ENCODE measurements around the gene TM6SF1. TPM values are rescaled to one million over a fixed set of nuclear protein-coding genes. Genes with fewer than 3 reads are reported as not detected.

The TM6SF1 gene
- total and polyA plus RNA-seq, 9 donors, result 33.9 to 69.2 (median 53.3) TPM

GRCh38 chr15:83102346-83102745, 5.1 kb upstream of the TM6SF1 start:
- peaks cover 18% of the 10 kb centered on the region for H3K4me1 ChIP-seq (ENCODE audit: control insufficient read depth, insufficient read depth, low read length)
- peaks cover 5% of the 10 kb centered on the region for H3K9me3 ChIP-seq (replicated peaks; ENCODE audit: control insufficient read depth, low read depth, low read length)
- DNase-seq, result peak; percentile 82
- no peaks in the 10 kb centered on the region for H3K36me3 ChIP-seq (ENCODE audit: control insufficient read depth, insufficient read depth, low read length)
- H3K4me3 ChIP-seq (ENCODE audit: low read length), result no peak overlapping the region
- peaks cover 13% of the 10 kb centered on the region for H3K27me3 ChIP-seq (ENCODE audit: control insufficient read depth, insufficient read depth, low read length)
- WGBS (ENCODE audit: insufficient coverage), result 64% methylated on average over 2 of the region's 2 CpGs
- no peak overlapping the region for H3K27ac ChIP-seq (ENCODE audit: low read length)

- no peaks in the 10 kb centered on the region for H3K36me3 ChIP-seq (ENCODE audit: control insufficient read depth, insufficient read depth, low read length)
- peaks cover 26% of the 10 kb centered on the region for H3K4me1 ChIP-seq (ENCODE audit: control insufficient read depth, insufficient read depth, low read length)
- no peaks in the 10 kb centered on the region for H3K9me3 ChIP-seq (replicated peaks; ENCODE audit: control insufficient read depth, low read depth, low read length)
- no peak overlapping the region for H3K27ac ChIP-seq (ENCODE audit: low read length)
- no peak for DNase-seq
- 80% methylated on average over 4 of the region's 4 CpGs for WGBS (ENCODE audit: insufficient coverage)
- peaks cover 25% of the 10 kb centered on the region for H3K27me3 ChIP-seq (ENCODE audit: control insufficient read depth, insufficient read depth, low read length)
- no peak overlapping the region for H3K4me3 ChIP-seq (ENCODE audit: low read length)
Measured at GRCh38 chr15:83104141-83104540, 3.3 kb upstream of the TM6SF1 start.

GRCh38 chr15:83105440-83105839, 2.0 kb upstream of the TM6SF1 start:
- H3K36me3 ChIP-seq (ENCODE audit: control insufficient read depth, insufficient read depth, low read length), result no peaks in the 10 kb centered on the region
- H3K4me1 ChIP-seq (ENCODE audit: control insufficient read depth, insufficient read depth, low read length), result peaks cover 24% of the 10 kb centered on the region
- H3K4me3 ChIP-seq (ENCODE audit: low read length), result no peak overlapping the region
- no peak overlapping the region for H3K27ac ChIP-seq (ENCODE audit: low read length)
- no peaks in the 10 kb centered on the region for H3K9me3 ChIP-seq (replicated peaks; ENCODE audit: control insufficient read depth, low read depth, low read length)
- H3K27me3 ChIP-seq (ENCODE audit: control insufficient read depth, insufficient read depth, low read length), result peaks cover 25% of the 10 kb centered on the region
- 86% methylated on average over 1 of the region's 1 CpG for WGBS (ENCODE audit: insufficient coverage)
- no peak for DNase-seq

GRCh38 chr15:83107841-83108181, 366 bp downstream of the TM6SF1 start:
- peak overlapping the region; percentile 67 for H3K27ac ChIP-seq (ENCODE audit: low read length)
- DNase-seq, result no peak
- H3K36me3 ChIP-seq (ENCODE audit: control insufficient read depth, insufficient read depth, low read length), result peaks cover 2% of the 10 kb centered on the region
- peaks cover 21% of the 10 kb centered on the region for H3K27me3 ChIP-seq (ENCODE audit: control insufficient read depth, insufficient read depth, low read length)
- 4% methylated on average over 27 of the region's 30 CpGs for WGBS (ENCODE audit: insufficient coverage)
- no peaks in the 10 kb centered on the region for H3K9me3 ChIP-seq (replicated peaks; ENCODE audit: control insufficient read depth, low read depth, low read length)
- H3K4me1 ChIP-seq (ENCODE audit: control insufficient read depth, insufficient read depth, low read length), result peaks cover 24% of the 10 kb centered on the region
- H3K4me3 ChIP-seq (ENCODE audit: low read length), result peak overlapping the region; percentile 31

GRCh38 chr15:83108266-83109219, 1.1 kb downstream of the TM6SF1 start:
- DNase-seq, result peak; percentile 80
- H3K4me3 ChIP-seq (ENCODE audit: low read length), result peak overlapping the region; percentile 31
- H3K9me3 ChIP-seq (replicated peaks; ENCODE audit: control insufficient read depth, low read depth, low read length), result no peaks in the 10 kb centered on the region
- H3K36me3 ChIP-seq (ENCODE audit: control insufficient read depth, insufficient read depth, low read length), result peaks cover 10% of the 10 kb centered on the region
- H3K27me3 ChIP-seq (ENCODE audit: control insufficient read depth, insufficient read depth, low read length), result peaks cover 21% of the 10 kb centered on the region
- WGBS (ENCODE audit: insufficient coverage), result 61% methylated on average over 17 of the region's 21 CpGs
- H3K4me1 ChIP-seq (ENCODE audit: control insufficient read depth, insufficient read depth, low read length), result peaks cover 24% of the 10 kb centered on the region
- H3K27ac ChIP-seq (ENCODE audit: low read length), result peak overlapping the region; percentile 67

GRCh38 chr15:83109532-83109931, 2.1 kb downstream of the TM6SF1 start:
- no peak for DNase-seq
- no peak overlapping the region for H3K4me3 ChIP-seq (ENCODE audit: low read length)
- peaks cover 24% of the 10 kb centered on the region for H3K4me1 ChIP-seq (ENCODE audit: control insufficient read depth, insufficient read depth, low read length)
- 77% methylated on average over 12 of the region's 12 CpGs for whole genome bisulfite sequencing (ENCODE audit: insufficient coverage)
- H3K27me3 ChIP-seq (ENCODE audit: control insufficient read depth, insufficient read depth, low read length), result peaks cover 21% of the 10 kb centered on the region
- H3K9me3 ChIP-seq (replicated peaks; ENCODE audit: control insufficient read depth, low read depth, low read length), result no peaks in the 10 kb centered on the region
- H3K36me3 ChIP-seq (ENCODE audit: control insufficient read depth, insufficient read depth, low read length), result peaks cover 16% of the 10 kb centered on the region
- H3K27ac ChIP-seq (ENCODE audit: low read length), result no peak overlapping the region

- H3K27ac ChIP-seq (ENCODE audit: low read length), result no peak overlapping the region
- H3K9me3 ChIP-seq (replicated peaks; ENCODE audit: control insufficient read depth, low read depth, low read length), result no peaks in the 10 kb centered on the region
- no peak overlapping the region for H3K4me3 ChIP-seq (ENCODE audit: low read length)
- H3K36me3 ChIP-seq (ENCODE audit: control insufficient read depth, insufficient read depth, low read length), result peaks cover 16% of the 10 kb centered on the region
- peaks cover 24% of the 10 kb centered on the region for H3K4me1 ChIP-seq (ENCODE audit: control insufficient read depth, insufficient read depth, low read length)
- 86% methylated on average over 3 of the region's 3 CpGs for WGBS (ENCODE audit: insufficient coverage)
- peaks cover 20% of the 10 kb centered on the region for H3K27me3 ChIP-seq (ENCODE audit: control insufficient read depth, insufficient read depth, low read length)
- no peak for DNase-seq
Measured at GRCh38 chr15:83110381-83110780, 2.9 kb downstream of the TM6SF1 start.

GRCh38 chr15:83111149-83111548, 3.7 kb downstream of the TM6SF1 start:
- Histone ChIP-seq H3K9me3 (replicated peaks; ENCODE audit: control insufficient read depth, low read depth, low read length) (no peaks in the 10 kb centered on the region), H3K27ac (ENCODE audit: low read length) (no peak overlapping the region), H3K4me3 (ENCODE audit: low read length) (no peak overlapping the region), H3K4me1 (ENCODE audit: control insufficient read depth, insufficient read depth, low read length) (peaks cover 24% of the 10 kb centered on the region), H3K27me3 (ENCODE audit: control insufficient read depth, insufficient read depth, low read length) (peaks cover 18% of the 10 kb centered on the region), H3K36me3 (ENCODE audit: control insufficient read depth, insufficient read depth, low read length) (peaks cover 16% of the 10 kb centered on the region)
- DNase-seq, result no peak
- 97% methylated on average over 2 of the region's 3 CpGs for WGBS (ENCODE audit: insufficient coverage)

GRCh38 chr15:83112233-83112955, 4.9 kb downstream of the TM6SF1 start:
- peaks cover 12% of the 10 kb centered on the region for H3K27me3 ChIP-seq (ENCODE audit: control insufficient read depth, insufficient read depth, low read length)
- H3K27ac ChIP-seq (ENCODE audit: low read length), result peak overlapping the region; percentile 7
- no peak for DNase-seq
- H3K9me3 ChIP-seq (replicated peaks; ENCODE audit: control insufficient read depth, low read depth, low read length), result no peaks in the 10 kb centered on the region
- WGBS (ENCODE audit: insufficient coverage), result 71% methylated on average over 2 of the region's 8 CpGs
- H3K4me1 ChIP-seq (ENCODE audit: control insufficient read depth, insufficient read depth, low read length), result peaks cover 18% of the 10 kb centered on the region
- H3K4me3 ChIP-seq (ENCODE audit: low read length), result no peak overlapping the region
- peaks cover 21% of the 10 kb centered on the region for H3K36me3 ChIP-seq (ENCODE audit: control insufficient read depth, insufficient read depth, low read length)

GRCh38 chr15:83112956-83113299, 5.5 kb downstream of the TM6SF1 start:
- Histone ChIP-seq H3K27ac (ENCODE audit: low read length) (no peak overlapping the region), H3K27me3 (ENCODE audit: control insufficient read depth, insufficient read depth, low read length) (peaks cover 8% of the 10 kb centered on the region), H3K36me3 (ENCODE audit: control insufficient read depth, insufficient read depth, low read length) (peaks cover 21% of the 10 kb centered on the region), H3K9me3 (replicated peaks; ENCODE audit: control insufficient read depth, low read depth, low read length) (no peaks in the 10 kb centered on the region), H3K4me3 (ENCODE audit: low read length) (no peak overlapping the region), H3K4me1 (ENCODE audit: control insufficient read depth, insufficient read depth, low read length) (peaks cover 17% of the 10 kb centered on the region)
- no peak for DNase-seq
- 20% methylated on average over 1 of the region's 3 CpGs for WGBS (ENCODE audit: insufficient coverage)

Measured in muscle of leg (tissue), 11 donors.